ENCODE measurements around the gene CBLC.
A peak's percentile ranks its signal among the peaks of the same experiment; 100 is the strongest.

CBLC gene

DNA sequence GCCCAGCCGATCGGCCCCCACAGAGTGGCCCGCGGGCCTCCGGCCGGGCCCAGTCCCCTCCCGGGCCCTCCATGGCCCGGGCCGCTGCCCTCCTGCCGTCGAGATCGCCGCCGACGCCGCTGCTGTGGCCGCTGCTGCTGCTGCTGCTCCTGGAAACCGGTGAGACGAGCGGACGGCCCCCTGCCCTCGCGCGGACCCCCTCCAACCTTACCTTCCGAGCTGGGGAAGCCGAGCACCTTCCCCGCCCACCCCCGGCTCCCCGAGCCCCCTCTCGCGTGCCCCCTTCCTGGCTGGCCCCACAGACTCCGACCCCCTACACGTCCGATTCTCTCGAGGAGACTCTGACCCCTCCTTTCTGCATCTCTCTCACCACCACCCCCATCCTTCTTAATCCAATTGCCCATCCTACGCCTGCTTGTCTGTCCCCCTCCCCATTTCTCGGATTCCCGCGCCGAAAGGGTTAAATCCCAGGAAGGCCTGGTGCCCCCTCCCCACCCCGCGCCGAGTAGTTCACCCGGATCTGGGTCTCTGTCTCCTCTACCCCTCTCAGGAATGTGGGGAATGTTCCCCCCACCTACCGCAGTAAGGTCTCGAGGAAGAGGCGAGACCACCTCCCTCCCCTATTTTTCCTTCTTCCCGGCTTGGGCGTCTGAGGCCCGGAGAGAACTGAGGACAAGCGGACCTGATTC is 68.9 kb downstream of the CBLC start (continued):
- 0 out of 2 replicates have a peak, but pooled peaks have one; percentile 43 for TF ChIP-seq ZNF335 (tag by site-specific recombination; conservative IDR thresholded peaks at IDR 0.05)

DNA sequence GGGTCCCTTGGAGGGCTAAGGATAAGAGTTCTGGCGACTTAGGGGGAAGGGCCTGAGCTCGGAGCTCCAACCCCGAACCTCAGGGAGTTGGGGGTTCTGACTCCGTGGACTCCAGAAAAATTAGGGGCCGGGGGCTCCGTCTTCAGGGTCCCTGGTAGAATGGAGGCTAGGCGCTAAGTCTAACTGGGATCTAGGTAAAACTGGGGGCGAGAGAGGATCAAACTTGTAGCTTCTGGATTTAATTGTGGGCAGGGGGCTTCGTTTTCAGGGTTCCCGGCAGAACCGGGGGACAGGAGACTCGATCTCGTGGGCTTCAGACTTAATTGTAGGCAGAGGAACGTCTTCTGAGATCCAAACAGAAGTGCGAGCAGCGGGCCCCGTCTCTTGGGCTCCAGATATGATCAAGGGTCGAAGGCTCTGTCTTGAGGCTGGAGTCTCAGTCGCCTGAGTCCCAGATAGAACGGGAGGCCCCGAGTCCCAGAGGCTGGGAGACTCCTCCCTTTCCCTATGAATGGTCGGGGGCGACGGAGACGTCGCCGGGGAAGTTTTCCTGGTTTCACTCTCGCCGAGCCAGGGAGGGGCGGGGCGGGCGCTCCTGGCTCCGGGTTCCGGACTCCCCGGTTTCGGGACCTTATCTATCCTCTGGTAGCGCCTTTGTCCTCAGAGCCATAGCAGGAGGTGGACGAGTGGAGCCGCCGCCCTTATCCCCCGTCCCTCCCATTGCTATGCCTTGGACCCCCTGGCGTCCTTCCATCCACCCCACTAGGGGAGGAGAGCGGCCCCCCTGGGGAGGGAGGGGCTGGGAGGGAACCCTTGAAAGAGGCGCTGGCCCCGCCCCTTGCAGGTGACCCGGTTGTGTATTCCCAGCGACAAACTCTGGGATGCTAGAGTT is 69.7 kb downstream of the CBLC start:
- no peaks in the 10 kb centered on the region for H3K9me3 ChIP-seq (ENCODE audit: control insufficient read depth, insufficient read depth, low read depth, low read length)
- H3K4me1 ChIP-seq (ENCODE audit: control insufficient read depth, insufficient read depth, low read length), result peaks cover 25% of the 10 kb centered on the region
- POLR2A ChIA-PET, result interaction anchor here (0.6 to 2.2 kb wide), 5 partner anchors 39 to 192 kb away, joined by 3 to 15 read pairs (median 10); partner anchors contain the start of genes APOE, BCAM and TOMM40
- peak overlapping the region; percentile 93 for H3K27ac ChIP-seq (ENCODE audit: extremely low read depth, low read depth, low read length)
- H3K4me3 ChIP-seq (ENCODE audit: low read depth, low read length), result peak overlapping the region; percentile 85
- H3K36me3 ChIP-seq (ENCODE audit: control insufficient read depth in 2 of 2, insufficient read depth in 1 of 2, low read length in 2 of 2), result peaks cover 0 to 6% of the 10 kb centered on the region in 2 experiments; a peak in 1 of 3 replicates
- CTCF ChIA-PET, result interaction anchor here (0.6 to 1.8 kb wide), 6 partner anchors 24 to 276 kb away, joined by 3 to 4 read pairs (median 3); no protein-coding TSS in a partner anchor
- TF ChIP-seq, protein P1, sequence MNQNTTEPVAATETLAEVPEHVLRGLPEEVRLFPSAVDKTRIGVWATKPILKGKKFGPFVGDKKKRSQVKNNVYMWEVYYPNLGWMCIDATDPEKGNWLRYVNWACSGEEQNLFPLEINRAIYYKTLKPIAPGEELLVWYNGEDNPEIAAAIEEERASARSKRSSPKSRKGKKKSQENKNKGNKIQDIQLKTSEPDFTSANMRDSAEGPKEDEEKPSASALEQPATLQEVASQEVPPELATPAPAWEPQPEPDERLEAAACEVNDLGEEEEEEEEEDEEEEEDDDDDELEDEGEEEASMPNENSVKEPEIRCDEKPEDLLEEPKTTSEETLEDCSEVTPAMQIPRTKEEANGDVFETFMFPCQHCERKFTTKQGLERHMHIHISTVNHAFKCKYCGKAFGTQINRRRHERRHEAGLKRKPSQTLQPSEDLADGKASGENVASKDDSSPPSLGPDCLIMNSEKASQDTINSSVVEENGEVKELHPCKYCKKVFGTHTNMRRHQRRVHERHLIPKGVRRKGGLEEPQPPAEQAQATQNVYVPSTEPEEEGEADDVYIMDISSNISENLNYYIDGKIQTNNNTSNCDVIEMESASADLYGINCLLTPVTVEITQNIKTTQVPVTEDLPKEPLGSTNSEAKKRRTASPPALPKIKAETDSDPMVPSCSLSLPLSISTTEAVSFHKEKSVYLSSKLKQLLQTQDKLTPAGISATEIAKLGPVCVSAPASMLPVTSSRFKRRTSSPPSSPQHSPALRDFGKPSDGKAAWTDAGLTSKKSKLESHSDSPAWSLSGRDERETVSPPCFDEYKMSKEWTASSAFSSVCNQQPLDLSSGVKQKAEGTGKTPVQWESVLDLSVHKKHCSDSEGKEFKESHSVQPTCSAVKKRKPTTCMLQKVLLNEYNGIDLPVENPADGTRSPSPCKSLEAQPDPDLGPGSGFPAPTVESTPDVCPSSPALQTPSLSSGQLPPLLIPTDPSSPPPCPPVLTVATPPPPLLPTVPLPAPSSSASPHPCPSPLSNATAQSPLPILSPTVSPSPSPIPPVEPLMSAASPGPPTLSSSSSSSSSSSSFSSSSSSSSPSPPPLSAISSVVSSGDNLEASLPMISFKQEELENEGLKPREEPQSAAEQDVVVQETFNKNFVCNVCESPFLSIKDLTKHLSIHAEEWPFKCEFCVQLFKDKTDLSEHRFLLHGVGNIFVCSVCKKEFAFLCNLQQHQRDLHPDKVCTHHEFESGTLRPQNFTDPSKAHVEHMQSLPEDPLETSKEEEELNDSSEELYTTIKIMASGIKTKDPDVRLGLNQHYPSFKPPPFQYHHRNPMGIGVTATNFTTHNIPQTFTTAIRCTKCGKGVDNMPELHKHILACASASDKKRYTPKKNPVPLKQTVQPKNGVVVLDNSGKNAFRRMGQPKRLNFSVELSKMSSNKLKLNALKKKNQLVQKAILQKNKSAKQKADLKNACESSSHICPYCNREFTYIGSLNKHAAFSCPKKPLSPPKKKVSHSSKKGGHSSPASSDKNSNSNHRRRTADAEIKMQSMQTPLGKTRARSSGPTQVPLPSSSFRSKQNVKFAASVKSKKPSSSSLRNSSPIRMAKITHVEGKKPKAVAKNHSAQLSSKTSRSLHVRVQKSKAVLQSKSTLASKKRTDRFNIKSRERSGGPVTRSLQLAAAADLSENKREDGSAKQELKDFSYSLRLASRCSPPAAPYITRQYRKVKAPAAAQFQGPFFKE (tag by site-specific recombination; IDR thresholded peaks at IDR 0.05; ENCODE audit: borderline replicate concordance), result no peak
- TF ChIP-seq ZNF155 (tag by site-specific recombination; IDR thresholded peaks at IDR 0.05) (no peak), PRDM1 (tag by site-specific recombination; IDR thresholded peaks at IDR 0.05) (0 out of 2 replicates have a peak, but pooled peaks have one; percentile 21), ZNF76 (tag by site-specific recombination; IDR thresholded peaks at IDR 0.05; ENCODE audit: borderline replicate concordance, low read depth) (0 out of 2 replicates have a peak, but pooled peaks have one; percentile 28), ZIC2 (tag by site-specific recombination; IDR thresholded peaks at IDR 0.05) (peak; percentile 66), KLF16 (tag by site-specific recombination; IDR thresholded peaks at IDR 0.05) (0 out of 2 replicates have a peak, but pooled peaks have one; percentile 34), ZXDB (tag by site-specific recombination; IDR thresholded peaks at IDR 0.05) (peak; percentile 52), ZNF626 (tag by site-specific recombination; IDR thresholded peaks at IDR 0.05) (no peak), KLF9 (tag by site-specific recombination; IDR thresholded peaks at IDR 0.05; ENCODE audit: low read depth) (peak; percentile 61; the same call in 1 of the 2 replicates), ZEB2 (tag by site-specific recombination; IDR thresholded peaks at IDR 0.05) (0 out of 2 replicates have a peak, but pooled peaks have one; percentile 18), EGR2 (tag by site-specific recombination; IDR thresholded peaks at IDR 0.05; ENCODE audit: low read depth) (no peak), SP3 (tag by site-specific recombination; IDR thresholded peaks at IDR 0.05) (peak; percentile 89), IKZF3 (tag by site-specific recombination; IDR thresholded peaks at IDR 0.05) (peak; percentile 47), PRDM10 (tag by site-specific recombination; IDR thresholded peaks at IDR 0.05) (peak; percentile 56), SP7 (tag by site-specific recombination; IDR thresholded peaks at IDR 0.05) (peak; percentile 30; the same call in 1 of the 2 replicates), ZNF366 (tag by site-specific recombination; conservative IDR thresholded peaks at IDR 0.05) (peak; percentile 77), YY1 (tag by site-specific recombination; IDR thresholded peaks at IDR 0.05) (no peak), ZNF24 (tag by site-specific recombination; IDR thresholded peaks at IDR 0.05) (0 out of 2 replicates have a peak, but pooled peaks have one; percentile 12), SP2 (tag by site-specific recombination; IDR thresholded peaks at IDR 0.05) (peak; percentile 75), WT1 (tag by site-specific recombination; IDR thresholded peaks at IDR 0.05) (peak; percentile 66)
- TF ChIP-seq, protein P2, sequence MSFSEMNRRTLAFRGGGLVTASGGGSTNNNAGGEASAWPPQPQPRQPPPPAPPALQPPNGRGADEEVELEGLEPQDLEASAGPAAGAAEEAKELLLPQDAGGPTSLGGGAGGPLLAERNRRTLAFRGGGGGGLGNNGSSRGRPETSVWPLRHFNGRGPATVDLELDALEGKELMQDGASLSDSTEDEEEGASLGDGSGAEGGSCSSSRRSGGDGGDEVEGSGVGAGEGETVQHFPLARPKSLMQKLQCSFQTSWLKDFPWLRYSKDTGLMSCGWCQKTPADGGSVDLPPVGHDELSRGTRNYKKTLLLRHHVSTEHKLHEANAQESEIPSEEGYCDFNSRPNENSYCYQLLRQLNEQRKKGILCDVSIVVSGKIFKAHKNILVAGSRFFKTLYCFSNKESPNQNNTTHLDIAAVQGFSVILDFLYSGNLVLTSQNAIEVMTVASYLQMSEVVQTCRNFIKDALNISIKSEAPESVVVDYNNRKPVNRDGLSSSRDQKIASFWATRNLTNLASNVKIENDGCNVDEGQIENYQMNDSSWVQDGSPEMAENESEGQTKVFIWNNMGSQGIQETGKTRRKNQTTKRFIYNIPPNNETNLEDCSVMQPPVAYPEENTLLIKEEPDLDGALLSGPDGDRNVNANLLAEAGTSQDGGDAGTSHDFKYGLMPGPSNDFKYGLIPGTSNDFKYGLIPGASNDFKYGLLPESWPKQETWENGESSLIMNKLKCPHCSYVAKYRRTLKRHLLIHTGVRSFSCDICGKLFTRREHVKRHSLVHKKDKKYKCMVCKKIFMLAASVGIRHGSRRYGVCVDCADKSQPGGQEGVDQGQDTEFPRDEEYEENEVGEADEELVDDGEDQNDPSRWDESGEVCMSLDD (tag by site-specific recombination; IDR thresholded peaks at IDR 0.05), result peak; percentile 26; the same call in 1 of the 2 replicates
